Heart left ventricle (tissue), 13 donors: ENCODE data around the gene ATM.

Source experiments
- POLR2A ChIP-seq, 2 donors: fragments of 450-650 bp; IDR thresholded peaks; one replicate each; pipeline ENCODE4 v1.6.1; 2017; ENCODE audit warnings: antibody characterized with exemption in 2 of 2, mild to moderate bottlenecking in 2 of 2, moderate library complexity in 2 of 2
- TF ChIP-seq, protein P1 (sequence below), 12 donors: fragments of 200-600 bp; sonication (generic) in 4 of 12; IDR thresholded peaks; one replicate each; pipeline versions ENCODE4 v1.5.0 to v1.8.0; 2018 to 2022; ENCODE audit warnings: antibody characterized with exemption in 12 of 12, mild to moderate bottlenecking in 5 of 12
- donor health status: ischemic (EF 13 %, LVEDD 7.1; RV severe dilation, severe dysfunction).
- donor health status: DM: no; HTN: yes; CAD: no.
- donor health status: DM: no; HTN: no; CAD: no.
- donor health status: ischemic (EF 25% LVEDD 6.9; RV normal size, moderate dysfunction).
- donor health status: ischemic (EF 25% LVEDD 5.7; RV mildly dilated, moderate dysfunction).
- donor health status: ischemic (EF 35%, LVEDD 5.7; RV mildly dilated, moderate dysfunction).
- donor health status: nonischemic (EF 11% LVEDD 7.7; RV severe dilation, severe dysfunction).
- donor health status: DM: yes; HTN: yes; CAD: no.
- donor health status: PGD.
- donor health status: ischemic (EF 29% LVEDD 5.4; RV normal size, mild dysfunction).
- donor health status: nonischemic (EF 23%, LVEDD 6.1; RV moderate dilation, normal function).

DNA sequence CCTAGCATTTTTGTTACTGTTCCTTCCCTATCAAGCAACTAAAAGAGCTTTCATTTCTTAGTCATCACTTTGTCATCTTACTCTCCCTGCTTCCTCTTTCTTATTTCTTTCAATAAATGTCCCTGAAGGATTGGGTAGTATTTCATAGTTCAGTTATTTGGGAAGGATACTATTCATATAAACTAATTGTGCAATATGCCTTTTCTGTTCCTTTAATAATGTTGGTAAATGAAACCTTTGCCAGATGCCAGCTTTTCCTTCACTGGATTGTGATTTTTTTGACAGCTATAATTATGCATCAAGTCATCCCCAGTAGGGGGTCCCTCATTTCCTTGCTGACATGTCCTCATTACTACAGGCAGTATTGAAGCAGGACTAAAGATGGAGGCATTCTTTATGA is 101.7 kb downstream of the ATM start:
- TF ChIP-seq, protein P1, sequence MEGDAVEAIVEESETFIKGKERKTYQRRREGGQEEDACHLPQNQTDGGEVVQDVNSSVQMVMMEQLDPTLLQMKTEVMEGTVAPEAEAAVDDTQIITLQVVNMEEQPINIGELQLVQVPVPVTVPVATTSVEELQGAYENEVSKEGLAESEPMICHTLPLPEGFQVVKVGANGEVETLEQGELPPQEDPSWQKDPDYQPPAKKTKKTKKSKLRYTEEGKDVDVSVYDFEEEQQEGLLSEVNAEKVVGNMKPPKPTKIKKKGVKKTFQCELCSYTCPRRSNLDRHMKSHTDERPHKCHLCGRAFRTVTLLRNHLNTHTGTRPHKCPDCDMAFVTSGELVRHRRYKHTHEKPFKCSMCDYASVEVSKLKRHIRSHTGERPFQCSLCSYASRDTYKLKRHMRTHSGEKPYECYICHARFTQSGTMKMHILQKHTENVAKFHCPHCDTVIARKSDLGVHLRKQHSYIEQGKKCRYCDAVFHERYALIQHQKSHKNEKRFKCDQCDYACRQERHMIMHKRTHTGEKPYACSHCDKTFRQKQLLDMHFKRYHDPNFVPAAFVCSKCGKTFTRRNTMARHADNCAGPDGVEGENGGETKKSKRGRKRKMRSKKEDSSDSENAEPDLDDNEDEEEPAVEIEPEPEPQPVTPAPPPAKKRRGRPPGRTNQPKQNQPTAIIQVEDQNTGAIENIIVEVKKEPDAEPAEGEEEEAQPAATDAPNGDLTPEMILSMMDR (IDR thresholded peaks at IDR 0.05), result no peak
- TF ChIP-seq POLR2A (IDR thresholded peaks at IDR 0.05), result no peak
